ENCODE measurements around the gene PLEKHG3. TPM values are rescaled to one million over a fixed set of nuclear protein-coding genes. Genes with fewer than 3 reads are reported as not detected.

Gene PLEKHG3
- total RNA-seq, 2 experiments from 2014 or later = 5.5 to 6.6 TPM

DNA sequence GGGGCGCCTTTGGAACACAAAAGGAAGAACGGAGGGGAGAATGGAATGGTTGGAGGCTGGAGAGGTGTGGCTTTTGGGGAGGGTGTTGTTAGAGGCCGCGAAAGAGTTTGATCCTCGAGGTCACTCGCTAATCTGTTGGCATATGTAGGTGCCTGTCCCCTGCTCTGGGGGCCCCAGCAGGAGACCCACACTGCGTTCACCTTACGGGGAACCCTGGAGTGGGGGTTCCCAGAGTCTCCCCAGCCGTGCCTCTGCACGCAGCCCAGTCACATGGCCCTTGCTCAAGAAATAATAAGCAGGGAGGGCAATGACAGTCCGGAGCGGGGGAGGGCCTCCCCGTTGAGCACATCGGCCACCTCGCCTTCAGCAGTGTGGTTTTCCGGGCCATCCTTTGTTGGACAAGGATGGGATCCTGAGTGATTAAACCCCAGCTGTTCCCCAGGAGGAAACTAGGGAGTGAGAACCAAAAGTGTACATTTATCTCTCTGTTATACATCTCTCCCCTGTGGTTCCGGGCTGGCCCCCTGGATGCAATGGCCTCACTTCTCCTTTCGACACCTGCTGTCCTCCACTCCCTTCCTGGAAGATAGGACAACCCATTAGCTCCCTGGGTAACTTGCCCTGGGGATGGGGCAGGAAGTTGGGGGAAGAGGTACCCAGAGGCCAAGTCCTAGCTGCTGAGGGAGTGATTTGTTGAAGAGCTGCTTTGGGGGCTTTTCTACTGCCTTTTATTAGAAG lies 1.3 kb downstream of the PLEKHG3 start:
- Mint-ChIP-seq H3K27ac (no peak overlapping the region), H3K27me3 (peaks cover 69% of the 10 kb centered on the region), H3K4me3 (peak overlapping the region; percentile 63), H3K36me3 (no peaks in the 10 kb centered on the region), H3K4me1 (peaks cover 39% of the 10 kb centered on the region), H3K9me3 (no peaks in the 10 kb centered on the region)
- DNase-seq = no peak
- POLR2A ChIA-PET = interaction anchor here (1.0 kb wide), 1 partner anchor 12 kb away, joined by 3 read pairs; no protein-coding TSS in a partner anchor
- ATAC-seq (ENCODE audit: low read depth) = no peak

GRCh38 chr14:64706119-64706592 lies 1.9 kb downstream of the PLEKHG3 start:
- peaks cover 39% of the 10 kb centered on the region for H3K4me1 Mint-ChIP-seq
- DNase-seq (no peak), ATAC-seq (ENCODE audit: low read depth) (no peak)
- no peaks in the 10 kb centered on the region for H3K9me3 Mint-ChIP-seq
- no peak overlapping the region for H3K4me3 Mint-ChIP-seq
- H3K36me3 Mint-ChIP-seq = no peaks in the 10 kb centered on the region
- POLR2A ChIA-PET = interaction anchor here (1.7 kb wide), 1 partner anchor 8 kb away, joined by 5 read pairs; no protein-coding TSS in a partner anchor
- peaks cover 65% of the 10 kb centered on the region for H3K27me3 Mint-ChIP-seq
- no peak overlapping the region for H3K27ac Mint-ChIP-seq

- H3K4me1 Mint-ChIP-seq = peaks cover 39% of the 10 kb centered on the region
- no peak overlapping the region for H3K27ac Mint-ChIP-seq
- H3K4me3 Mint-ChIP-seq = no peak overlapping the region
- POLR2A ChIA-PET = interaction anchor here (1.7 kb wide), 1 partner anchor 9 kb away, joined by 5 read pairs; no protein-coding TSS in a partner anchor
- H3K36me3 Mint-ChIP-seq = no peaks in the 10 kb centered on the region
- DNase-seq = no peak
- no peak for ATAC-seq (ENCODE audit: low read depth)
- H3K27me3 Mint-ChIP-seq = peaks cover 63% of the 10 kb centered on the region
- H3K9me3 Mint-ChIP-seq = no peaks in the 10 kb centered on the region
These were observed 2.5 kb downstream of the PLEKHG3 start for GRCh38 chr14:64706593-64707193.

GRCh38 chr14:64707661-64708060 lies 3.4 kb downstream of the PLEKHG3 start:
- DNase-seq (no peak), ATAC-seq (ENCODE audit: low read depth) (no peak)
- H3K27ac Mint-ChIP-seq = no peak overlapping the region
- H3K27me3 Mint-ChIP-seq = peaks cover 66% of the 10 kb centered on the region
- POLR2A ChIA-PET = interaction anchor here (1.7 kb wide), 1 partner anchor 10 kb away, joined by 5 read pairs; no protein-coding TSS in a partner anchor
- no peak overlapping the region for H3K4me3 Mint-ChIP-seq
- peaks cover under 1% of the 10 kb centered on the region for H3K36me3 Mint-ChIP-seq
- peaks cover 39% of the 10 kb centered on the region for H3K4me1 Mint-ChIP-seq
- H3K9me3 Mint-ChIP-seq = peaks cover 2% of the 10 kb centered on the region

- DNase-seq (peak; percentile 37), ATAC-seq (ENCODE audit: low read depth) (peak; percentile 68)
- POLR2A ChIA-PET = interaction anchor here (0.9 to 1.0 kb wide), 2 partner anchors 9 to 14 kb away, joined by 3 to 5 read pairs; no protein-coding TSS in a partner anchor
- peaks cover 3% of the 10 kb centered on the region for H3K36me3 Mint-ChIP-seq
- H3K4me1 Mint-ChIP-seq = peaks cover 34% of the 10 kb centered on the region
- H3K4me3 Mint-ChIP-seq = peak overlapping the region; percentile 72
- H3K9me3 Mint-ChIP-seq = peaks cover 6% of the 10 kb centered on the region
- peak overlapping the region; percentile 80 for H3K27ac Mint-ChIP-seq
- peaks cover 64% of the 10 kb centered on the region for H3K27me3 Mint-ChIP-seq
These were observed 4.2 kb downstream of the PLEKHG3 start for GRCh38 chr14:64708148-64709004.

DNA sequence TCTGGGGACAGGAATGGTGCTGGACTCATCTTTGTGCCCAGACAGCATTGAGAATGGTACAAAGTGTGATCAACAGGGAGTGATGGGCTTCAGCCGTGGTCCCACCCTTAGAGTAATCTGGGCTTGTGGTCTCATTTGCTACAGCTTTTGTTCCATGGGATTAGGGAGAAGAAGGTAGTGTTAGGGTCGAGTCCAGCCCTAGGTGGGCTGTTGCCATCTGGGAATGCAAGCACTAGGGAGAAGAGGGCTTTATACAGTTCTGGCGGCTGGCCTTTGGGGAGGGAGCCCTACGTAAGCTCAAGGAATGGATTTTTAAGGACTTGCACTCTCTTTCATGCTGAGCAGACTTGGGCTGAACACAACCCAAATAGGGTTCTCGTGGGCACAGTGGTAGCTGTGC lies 4.9 kb downstream of the PLEKHG3 start:
- Mint-ChIP-seq H3K36me3 (peaks cover 3% of the 10 kb centered on the region), H3K27me3 (peaks cover 64% of the 10 kb centered on the region), H3K27ac (peak overlapping the region; percentile 80), H3K4me3 (peak overlapping the region; percentile 72), H3K9me3 (peaks cover 8% of the 10 kb centered on the region), H3K4me1 (peaks cover 31% of the 10 kb centered on the region)
- POLR2A ChIA-PET = interaction anchor here (0.9 to 1.0 kb wide), 2 partner anchors 10 to 15 kb away, joined by 3 to 5 read pairs; no protein-coding TSS in a partner anchor
- DNase-seq = no peak
- no peak for ATAC-seq (ENCODE audit: low read depth)

- Mint-ChIP-seq H3K27me3 (peaks cover 57% of the 10 kb centered on the region), H3K36me3 (peaks cover 7% of the 10 kb centered on the region), H3K4me3 (no peak overlapping the region), H3K4me1 (peaks cover 25% of the 10 kb centered on the region), H3K27ac (no peak overlapping the region), H3K9me3 (peaks cover 11% of the 10 kb centered on the region)
- ATAC-seq (ENCODE audit: low read depth) = no peak
- DNase-seq = no peak
- POLR2A ChIA-PET = no interaction called here
These were observed 6.8 kb downstream of the PLEKHG3 start for GRCh38 chr14:64711039-64711438.

DNA sequence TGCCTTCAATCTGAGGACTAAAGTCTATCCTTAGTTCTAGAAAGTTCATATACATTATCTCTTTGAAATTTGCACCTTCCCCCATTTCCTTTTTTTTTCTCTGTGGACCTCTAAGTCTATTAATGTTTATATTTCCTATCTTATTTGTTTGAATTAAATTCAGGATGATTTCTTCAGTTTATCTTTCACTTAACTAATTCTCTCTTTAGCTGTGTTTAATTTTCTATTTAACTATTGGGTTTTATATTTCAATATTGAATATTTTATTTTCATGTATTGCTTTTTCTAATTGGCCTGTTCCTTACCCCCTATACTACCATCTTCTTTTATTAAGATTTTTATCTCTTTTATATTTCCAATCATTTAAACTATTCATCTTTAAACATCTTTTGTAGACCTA lies 9.5 kb downstream of the PLEKHG3 start:
- DNase-seq (no peak), ATAC-seq (ENCODE audit: low read depth) (no peak)
- Mint-ChIP-seq H3K27me3 (peaks cover 51% of the 10 kb centered on the region), H3K4me1 (peaks cover 12% of the 10 kb centered on the region), H3K9me3 (peaks cover 11% of the 10 kb centered on the region), H3K36me3 (peaks cover 7% of the 10 kb centered on the region), H3K27ac (no peak overlapping the region), H3K4me3 (no peak overlapping the region)
- POLR2A ChIA-PET = no interaction called here

GRCh38 chr14:64714432-64715025 lies 10.3 kb downstream of the PLEKHG3 start:
- peaks cover 44% of the 10 kb centered on the region for H3K27me3 Mint-ChIP-seq
- H3K4me1 Mint-ChIP-seq = peaks cover 3% of the 10 kb centered on the region
- ATAC-seq (ENCODE audit: low read depth) (no peak), DNase-seq (no peak)
- H3K27ac Mint-ChIP-seq = no peak overlapping the region
- peaks cover 7% of the 10 kb centered on the region for H3K36me3 Mint-ChIP-seq
- no peak overlapping the region for H3K4me3 Mint-ChIP-seq
- peaks cover 11% of the 10 kb centered on the region for H3K9me3 Mint-ChIP-seq
- POLR2A ChIA-PET = no interaction called here

DNA sequence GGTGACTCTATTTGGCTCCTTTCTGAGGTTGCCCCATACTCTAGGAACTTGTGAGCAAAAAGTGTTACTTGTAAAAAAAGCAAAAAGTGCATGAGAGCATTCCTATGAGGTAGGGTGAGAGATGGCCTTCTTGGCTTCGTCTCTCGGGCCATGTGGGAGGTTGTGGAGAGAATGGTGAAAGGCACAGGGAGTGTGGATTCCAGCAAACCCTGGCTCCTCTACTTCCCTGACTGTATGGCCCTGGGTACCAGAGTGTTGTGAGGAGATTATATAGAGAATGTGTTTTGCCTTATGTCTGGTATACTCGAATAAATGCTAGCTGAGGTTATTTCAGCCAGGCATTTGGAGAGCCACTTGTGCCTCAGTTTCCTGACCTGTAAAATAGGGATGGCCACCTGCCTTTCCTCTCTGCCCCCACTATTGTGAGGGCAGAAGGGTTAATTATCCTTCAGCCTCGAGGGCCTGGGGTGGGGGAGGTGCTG lies 11.0 kb downstream of the PLEKHG3 start:
- H3K36me3 Mint-ChIP-seq = peaks cover 7% of the 10 kb centered on the region
- no peak for DNase-seq
- H3K4me3 Mint-ChIP-seq = no peak overlapping the region
- POLR2A ChIA-PET = no interaction called here
- H3K4me1 Mint-ChIP-seq = no peaks in the 10 kb centered on the region
- no peak for ATAC-seq (ENCODE audit: low read depth)
- H3K27ac Mint-ChIP-seq = no peak overlapping the region
- peaks cover 44% of the 10 kb centered on the region for H3K27me3 Mint-ChIP-seq
- H3K9me3 Mint-ChIP-seq = peaks cover 11% of the 10 kb centered on the region

DNA sequence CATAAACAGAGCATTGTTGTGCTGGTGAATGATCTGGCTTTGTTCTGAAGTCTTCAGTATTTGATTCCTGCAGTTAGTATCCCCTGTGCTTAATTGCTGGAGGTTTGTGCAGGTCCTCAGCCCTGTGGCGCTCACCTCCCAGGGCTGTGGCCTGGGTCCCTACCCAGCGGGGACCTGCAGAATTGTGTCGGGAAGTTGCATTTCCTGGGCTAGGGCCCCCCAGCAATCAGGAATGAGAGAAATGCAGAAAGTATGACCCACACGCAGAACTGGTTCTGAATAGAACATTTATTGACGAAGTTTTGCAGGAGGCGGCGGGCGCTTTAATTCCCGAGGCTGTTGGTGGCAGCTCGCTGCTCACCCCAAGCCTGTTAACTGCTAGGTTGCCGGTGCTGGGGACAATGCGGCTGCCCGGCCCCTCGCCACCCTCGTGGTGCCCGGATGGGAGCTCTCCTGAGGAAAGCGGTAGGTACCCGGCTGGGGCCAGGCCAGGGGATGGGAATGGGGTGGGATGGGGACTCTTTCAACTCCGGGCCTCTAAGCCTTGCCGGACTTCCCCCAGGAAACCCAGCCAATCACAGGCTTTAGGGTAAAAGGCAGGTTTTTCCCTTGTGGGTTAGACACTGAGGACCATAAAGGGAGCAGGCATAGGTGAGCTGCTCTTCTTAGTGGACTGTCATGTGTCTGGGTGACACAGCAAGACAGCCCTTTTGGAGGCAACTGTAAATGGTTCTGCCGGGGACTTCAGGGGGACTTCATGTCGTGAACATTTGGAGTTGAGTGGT lies 11.6 kb downstream of the PLEKHG3 start:
- POLR2A ChIA-PET = no interaction called here
- Mint-ChIP-seq H3K36me3 (peaks cover 7% of the 10 kb centered on the region), H3K9me3 (peaks cover 11% of the 10 kb centered on the region), H3K4me1 (no peaks in the 10 kb centered on the region), H3K27me3 (peaks cover 40% of the 10 kb centered on the region), H3K27ac (no peak overlapping the region), H3K4me3 (no peak overlapping the region)
- ATAC-seq (ENCODE audit: low read depth) = no peak
- no peak for DNase-seq

DNA sequence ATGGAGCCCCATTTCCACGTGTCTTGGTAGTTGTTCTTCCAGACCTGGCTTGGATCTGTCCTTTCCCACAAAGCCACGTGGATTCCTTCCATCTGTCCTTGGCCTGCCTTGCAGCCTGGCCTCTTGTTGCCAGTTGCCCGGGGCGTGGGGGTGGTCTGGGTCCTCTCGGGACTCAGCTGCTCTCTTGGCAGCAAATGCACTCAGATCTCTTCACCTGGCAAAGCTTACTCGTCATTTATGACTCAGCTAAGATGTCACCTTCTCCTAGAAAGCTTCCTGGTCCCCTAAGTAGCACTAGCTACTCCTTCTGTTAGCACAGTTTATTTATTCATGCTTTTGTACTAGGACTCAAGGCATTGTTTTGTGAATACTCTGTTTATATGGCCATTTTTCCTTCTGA lies 13.6 kb downstream of the PLEKHG3 start:
- POLR2A ChIA-PET = interaction anchor here (0.7 to 1.0 kb wide), 2 partner anchors 8 to 13 kb away, joined by 3 read pairs; no protein-coding TSS in a partner anchor
- H3K27me3 Mint-ChIP-seq = peaks cover 27% of the 10 kb centered on the region
- H3K36me3 Mint-ChIP-seq = peaks cover 6% of the 10 kb centered on the region
- H3K27ac Mint-ChIP-seq = no peak overlapping the region
- no peak overlapping the region for H3K4me3 Mint-ChIP-seq
- peaks cover 10% of the 10 kb centered on the region for H3K4me1 Mint-ChIP-seq
- ATAC-seq (ENCODE audit: low read depth) = no peak
- DNase-seq = no peak
- peaks cover 7% of the 10 kb centered on the region for H3K9me3 Mint-ChIP-seq
